Measurements from ENCODE around the gene OSM.

- TF ChIP-seq CTCF (IDR thresholded peaks at IDR 0.05) (no peak), POLR2A (IDR thresholded peaks at IDR 0.05) (no peak)
Measured at GRCh38 chr22:30304495-30305244, 38.0 kb upstream of the OSM start.

All from body of pancreas (tissue), 4 donors.